ENCODE data around the gene DDO. TPM values are rescaled to one million over a fixed set of nuclear protein-coding genes. Genes with fewer than 3 reads are reported as not detected.

Gene DDO
- total RNA-seq, 5 donors from 2014 or later (not counting 1 experiment from before 2014, with no cell fraction given): not detected

GRCh38 chr6:110456694-110457093, 41.3 kb upstream of the DDO start:
- H3K27ac Mint-ChIP-seq: no peak overlapping the region
- H3K4me3 Mint-ChIP-seq: no peak overlapping the region
- H3K36me3 ChIP-seq (ENCODE audit: control insufficient read depth in 2 of 2, extremely low read depth in 1 of 2, insufficient read depth in 1 of 2, low read length in 1 of 2): no peaks in the 10 kb centered on the region
- WGBS (ENCODE audit: insufficient coverage): 60% methylated on average over 1 of the region's 3 CpGs
- POLR2A ChIA-PET: no interaction called here
- H3K27ac ChIP-seq (ENCODE audit: low read length): no peak overlapping the region
- H3K4me1 ChIP-seq (ENCODE audit: control insufficient read depth in 1 of 2, extremely low read depth in 1 of 2, insufficient read depth in 2 of 2, low read length in 2 of 2): no peaks in the 10 kb centered on the region
- DNase-seq (no peak), ATAC-seq (replicated peaks in 1 of 4) (no peak)
- H3K27me3 Mint-ChIP-seq: peaks cover 13 to 20% of the 10 kb centered on the region in 2 donors
- H3K9me3 ChIP-seq: no peaks in the 10 kb centered on the region
- H3K9me3 Mint-ChIP-seq: peaks cover 3 to 4% (median 3%) of the 10 kb centered on the region in 3 donors
- no peaks in the 10 kb centered on the region for H3K36me3 Mint-ChIP-seq
- peaks cover 0 to 11% of the 10 kb centered on the region in 2 experiments for H3K27me3 ChIP-seq (replicated peaks in 1 of 2; ENCODE audit: control insufficient read depth in 2 of 2, extremely low read depth in 1 of 2, insufficient read depth in 2 of 2, low read length in 1 of 2)
- no peak overlapping the region for H3K4me3 ChIP-seq (ENCODE audit: control insufficient read depth in 1 of 2, extremely low read depth in 1 of 2, low read length in 1 of 2)
- CTCF ChIA-PET: no interaction called here
- H3K4me1 Mint-ChIP-seq: no peaks in the 10 kb centered on the region

- H3K27me3 Mint-ChIP-seq: peaks cover 7 to 21% of the 10 kb centered on the region in 2 donors
- no peaks in the 10 kb centered on the region for H3K4me1 ChIP-seq (ENCODE audit: control insufficient read depth in 1 of 2, extremely low read depth in 1 of 2, insufficient read depth in 2 of 2, low read length in 2 of 2)
- H3K36me3 Mint-ChIP-seq: no peaks in the 10 kb centered on the region
- POLR2A ChIA-PET: no interaction called here
- H3K4me3 ChIP-seq (ENCODE audit: control insufficient read depth in 1 of 2, extremely low read depth in 1 of 2, low read length in 1 of 2): no peak overlapping the region
- no peaks in the 10 kb centered on the region for H3K4me1 Mint-ChIP-seq
- 93% methylated on average over 2 of the region's 4 CpGs for WGBS (ENCODE audit: insufficient coverage)
- no peaks in the 10 kb centered on the region for H3K9me3 ChIP-seq
- peaks cover 0 to 2% of the 10 kb centered on the region in 2 experiments for H3K27me3 ChIP-seq (replicated peaks in 1 of 2; ENCODE audit: control insufficient read depth in 2 of 2, extremely low read depth in 1 of 2, insufficient read depth in 2 of 2, low read length in 1 of 2)
- DNase-seq (no peak), ATAC-seq (replicated peaks in 1 of 4) (no peak)
- H3K27ac Mint-ChIP-seq: no peak overlapping the region
- CTCF ChIA-PET: no interaction called here
- H3K4me3 Mint-ChIP-seq: no peak overlapping the region
- H3K27ac ChIP-seq (ENCODE audit: low read length): no peak overlapping the region
- no peaks in the 10 kb centered on the region for H3K36me3 ChIP-seq (ENCODE audit: control insufficient read depth in 2 of 2, extremely low read depth in 1 of 2, insufficient read depth in 1 of 2, low read length in 1 of 2)
- no peaks in the 10 kb centered on the region for H3K9me3 Mint-ChIP-seq
These were observed 34.1 kb upstream of the DDO start for GRCh38 chr6:110449541-110449895.

- Mint-ChIP-seq H3K4me1 (no peaks in the 10 kb centered on the region), H3K27me3 (peaks cover 7 to 21% of the 10 kb centered on the region in 2 donors)
These were observed 33.6 kb upstream of the DDO start for GRCh38 chr6:110448846-110449540.

GRCh38 chr6:110447761-110448160, 32.4 kb upstream of the DDO start:
- ChIA-PET POLR2A (no interaction called here), CTCF (no interaction called here)
- DNase-seq: no peak
- Mint-ChIP-seq H3K9me3 (no peaks in the 10 kb centered on the region), H3K4me3 (no peak overlapping the region), H3K27me3 (peaks cover 7 to 16% of the 10 kb centered on the region in 2 donors), H3K36me3 (no peaks in the 10 kb centered on the region), H3K4me1 (no peaks in the 10 kb centered on the region), H3K27ac (no peak overlapping the region)
- no peak overlapping the region for H3K27ac ChIP-seq (ENCODE audit: low read length)
- H3K9me3 ChIP-seq: no peaks in the 10 kb centered on the region
- H3K36me3 ChIP-seq (ENCODE audit: control insufficient read depth in 2 of 2, extremely low read depth in 1 of 2, insufficient read depth in 1 of 2, low read length in 1 of 2): no peaks in the 10 kb centered on the region
- WGBS (ENCODE audit: insufficient coverage): no CpG with 5 or more reads among the region's 3 CpGs
- no peak overlapping the region for H3K4me3 ChIP-seq (ENCODE audit: control insufficient read depth in 1 of 2, extremely low read depth in 1 of 2, low read length in 1 of 2)
- no peaks in the 10 kb centered on the region for H3K4me1 ChIP-seq (ENCODE audit: control insufficient read depth in 1 of 2, extremely low read depth in 1 of 2, insufficient read depth in 2 of 2, low read length in 2 of 2)
- H3K27me3 ChIP-seq (replicated peaks in 1 of 2; ENCODE audit: control insufficient read depth in 2 of 2, extremely low read depth in 1 of 2, insufficient read depth in 2 of 2, low read length in 1 of 2): peaks cover 0 to 2% of the 10 kb centered on the region in 2 experiments
- ATAC-seq (replicated peaks in 1 of 4): no peak

More at GRCh38 chr6:110448846-110449540, 33.6 kb upstream of the DDO start:
- Mint-ChIP-seq H3K4me3 (no peak overlapping the region), H3K27ac (no peak overlapping the region), H3K36me3 (no peaks in the 10 kb centered on the region), H3K9me3 (no peaks in the 10 kb centered on the region)
- POLR2A ChIA-PET: no interaction called here
- 47% methylated on average over 4 of the region's 4 CpGs for WGBS (ENCODE audit: insufficient coverage)
- CTCF ChIA-PET: no interaction called here
- Histone ChIP-seq H3K9me3 (no peaks in the 10 kb centered on the region), H3K36me3 (ENCODE audit: control insufficient read depth in 2 of 2, extremely low read depth in 1 of 2, insufficient read depth in 1 of 2, low read length in 1 of 2) (no peaks in the 10 kb centered on the region), H3K27me3 (replicated peaks in 1 of 2; ENCODE audit: control insufficient read depth in 2 of 2, extremely low read depth in 1 of 2, insufficient read depth in 2 of 2, low read length in 1 of 2) (peaks cover 0 to 2% of the 10 kb centered on the region in 2 experiments), H3K4me3 (ENCODE audit: control insufficient read depth in 1 of 2, extremely low read depth in 1 of 2, low read length in 1 of 2) (no peak overlapping the region), H3K4me1 (ENCODE audit: control insufficient read depth in 1 of 2, extremely low read depth in 1 of 2, insufficient read depth in 2 of 2, low read length in 2 of 2) (no peaks in the 10 kb centered on the region), H3K27ac (ENCODE audit: low read length) (no peak overlapping the region)
- ATAC-seq (replicated peaks in 1 of 4) (no peak), DNase-seq (no peak)

GRCh38 chr6:110446405-110446804, 31.0 kb upstream of the DDO start:
- H3K9me3 Mint-ChIP-seq: no peaks in the 10 kb centered on the region
- no peaks in the 10 kb centered on the region for H3K4me1 ChIP-seq (ENCODE audit: control insufficient read depth in 1 of 2, extremely low read depth in 1 of 2, insufficient read depth in 2 of 2, low read length in 2 of 2)
- peaks cover 3 to 10% of the 10 kb centered on the region in 2 donors for H3K27me3 Mint-ChIP-seq
- H3K27ac Mint-ChIP-seq: no peak overlapping the region
- CTCF ChIA-PET: no interaction called here
- no peak overlapping the region for H3K4me3 ChIP-seq (ENCODE audit: control insufficient read depth in 1 of 2, extremely low read depth in 1 of 2, low read length in 1 of 2)
- no peak overlapping the region for H3K4me3 Mint-ChIP-seq
- DNase-seq (no peak), ATAC-seq (replicated peaks in 1 of 4) (no peak)
- H3K27ac ChIP-seq (ENCODE audit: low read length): no peak overlapping the region
- no peaks in the 10 kb centered on the region for H3K9me3 ChIP-seq
- peaks cover 0 to 2% of the 10 kb centered on the region in 2 experiments for H3K27me3 ChIP-seq (replicated peaks in 1 of 2; ENCODE audit: control insufficient read depth in 2 of 2, extremely low read depth in 1 of 2, insufficient read depth in 2 of 2, low read length in 1 of 2)
- no peaks in the 10 kb centered on the region for H3K4me1 Mint-ChIP-seq
- POLR2A ChIA-PET: no interaction called here
- no peaks in the 10 kb centered on the region for H3K36me3 ChIP-seq (ENCODE audit: control insufficient read depth in 2 of 2, extremely low read depth in 1 of 2, insufficient read depth in 1 of 2, low read length in 1 of 2)
- no peaks in the 10 kb centered on the region for H3K36me3 Mint-ChIP-seq
- 76% methylated on average over 2 of the region's 4 CpGs for WGBS (ENCODE audit: insufficient coverage)

GRCh38 chr6:110440026-110440425, 24.7 kb upstream of the DDO start:
- no peaks in the 10 kb centered on the region for H3K36me3 Mint-ChIP-seq
- WGBS (ENCODE audit: insufficient coverage): 83% methylated on average over 1 of the region's 4 CpGs
- Histone ChIP-seq H3K27me3 (replicated peaks in 1 of 2; ENCODE audit: control insufficient read depth in 2 of 2, extremely low read depth in 1 of 2, insufficient read depth in 2 of 2, low read length in 1 of 2) (no peaks in the 10 kb centered on the region), H3K27ac (ENCODE audit: low read length) (no peak overlapping the region), H3K9me3 (no peaks in the 10 kb centered on the region), H3K36me3 (ENCODE audit: control insufficient read depth in 2 of 2, extremely low read depth in 1 of 2, insufficient read depth in 1 of 2, low read length in 1 of 2) (no peaks in the 10 kb centered on the region), H3K4me3 (ENCODE audit: control insufficient read depth in 1 of 2, extremely low read depth in 1 of 2, low read length in 1 of 2) (no peak overlapping the region), H3K4me1 (ENCODE audit: control insufficient read depth in 1 of 2, extremely low read depth in 1 of 2, insufficient read depth in 2 of 2, low read length in 2 of 2) (no peaks in the 10 kb centered on the region)
- no peak overlapping the region for H3K27ac Mint-ChIP-seq
- H3K4me1 Mint-ChIP-seq: no peaks in the 10 kb centered on the region
- H3K4me3 Mint-ChIP-seq: no peak overlapping the region
- ATAC-seq (replicated peaks in 1 of 4): no peak
- DNase-seq: no peak
- peaks cover 6 to 13% of the 10 kb centered on the region in 2 donors for H3K27me3 Mint-ChIP-seq
- CTCF ChIA-PET: no interaction called here
- H3K9me3 Mint-ChIP-seq: peaks cover 0 to 3% (median 0%) of the 10 kb centered on the region in 3 donors
- POLR2A ChIA-PET: interaction anchor here in 1 of 2 donors (0.5 kb wide), 1 partner anchor 1521 kb away, joined by 4 read pairs; no protein-coding TSS in a partner anchor

Data from T-cell (primary cell).